Skeletal muscle cell (primary cell): Measurements from ENCODE around the gene BAZ2A.
"Not testable (repeated sequence)": the region's sequence is repeated elsewhere in the genome, so short reads cannot be mapped to it uniquely, and the experiment has no call there.

Experiments
- DNase-seq: peaks from one replicate; pipeline ENCODE4 v3.0.0-alpha.2; 2010; ENCODE audit warnings: low read depth
- H3K4me3 ChIP-seq: 2 replicates; pipeline ENCODE4 v1.5.1; 2011; ENCODE audit warnings: low read depth, mild to moderate bottlenecking, control low read depth, low read length, moderate library complexity

Gene BAZ2A

DNA sequence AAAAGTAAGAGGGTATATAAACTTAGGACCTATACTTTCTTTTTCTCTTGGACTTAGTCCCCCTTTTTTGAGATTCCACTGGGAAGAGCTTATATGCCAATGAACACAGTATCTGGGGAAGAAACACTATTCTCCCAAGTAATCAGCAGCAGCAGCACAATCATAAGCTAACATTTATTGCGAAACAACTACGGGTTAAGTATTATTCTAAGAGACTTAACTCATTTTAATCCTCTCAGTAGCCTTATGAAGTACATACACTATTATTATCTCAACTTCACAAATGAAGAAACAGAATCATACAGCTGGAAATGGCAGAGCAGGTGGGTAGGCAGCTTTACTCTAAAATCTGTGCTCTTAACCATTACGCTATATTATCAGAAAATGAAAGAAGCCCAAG is 27.9 kb downstream of the BAZ2A start:
- no peak overlapping the region for H3K4me3 ChIP-seq
- no peak for DNase-seq

DNA sequence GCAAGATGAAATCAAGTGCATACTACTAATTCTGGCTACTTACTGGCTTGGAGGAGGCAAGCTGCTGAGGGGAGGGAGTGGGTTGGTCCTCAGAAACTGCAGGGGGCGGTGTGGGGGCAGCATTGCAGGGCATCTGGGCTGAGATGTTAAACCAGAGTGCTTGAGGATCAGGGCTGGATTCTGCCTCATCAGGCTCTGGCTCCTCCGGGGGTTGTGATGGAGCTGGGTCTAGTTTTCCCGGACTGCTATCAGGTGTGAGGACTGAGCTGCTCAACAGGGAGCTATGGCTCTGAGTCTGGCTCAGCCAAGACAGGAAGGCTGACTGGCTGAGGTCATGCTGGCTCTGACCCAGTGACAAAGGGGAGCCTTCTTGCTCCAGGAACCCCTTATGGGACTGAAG is 28.6 kb downstream of the BAZ2A start:
- DNase-seq, result no peak
- H3K4me3 ChIP-seq, result no peak overlapping the region

DNA sequence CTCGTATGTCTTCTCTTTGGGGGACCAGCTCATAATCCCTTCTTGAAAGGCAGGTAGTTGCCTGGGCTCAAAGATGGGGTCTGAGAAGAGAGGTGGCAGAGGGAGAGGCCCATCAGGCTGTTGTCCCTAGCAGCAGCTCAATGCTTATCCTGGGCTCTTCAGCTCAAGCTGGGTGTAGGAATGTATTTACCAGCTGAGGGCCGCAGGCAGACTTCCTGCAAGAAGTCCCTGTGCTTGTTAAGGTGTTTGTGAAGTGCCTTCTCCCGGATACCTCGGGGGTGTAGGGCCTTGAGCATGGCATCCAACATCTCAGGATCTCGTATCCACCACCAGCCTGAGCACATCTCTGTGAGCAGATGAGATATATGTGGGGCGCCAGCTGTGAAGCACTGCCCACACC is 29.4 kb downstream of the BAZ2A start:
- no peak for DNase-seq
- H3K4me3 ChIP-seq, result no peak overlapping the region

DNA sequence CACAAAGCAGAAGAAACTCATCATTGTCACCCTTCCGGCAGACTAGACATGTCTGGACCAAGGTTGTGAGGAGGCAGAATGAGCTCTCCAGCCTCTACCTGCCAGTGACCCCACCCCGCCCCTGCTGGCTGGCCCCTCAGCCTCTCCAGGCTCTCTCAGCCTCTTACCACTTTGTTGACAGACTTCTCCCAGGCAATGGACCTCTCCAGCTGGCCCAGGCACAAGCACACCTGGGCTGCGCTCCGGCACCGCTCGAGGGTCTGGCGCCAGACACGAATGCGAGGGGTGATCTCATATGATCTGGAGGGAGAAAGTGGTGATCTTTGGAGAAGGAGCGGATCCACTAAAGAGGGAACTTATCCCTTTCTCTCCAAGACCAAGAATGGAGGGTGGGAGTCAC is 30.3 kb downstream of the BAZ2A start:
- no peak for DNase-seq
- no peak overlapping the region for H3K4me3 ChIP-seq

DNA sequence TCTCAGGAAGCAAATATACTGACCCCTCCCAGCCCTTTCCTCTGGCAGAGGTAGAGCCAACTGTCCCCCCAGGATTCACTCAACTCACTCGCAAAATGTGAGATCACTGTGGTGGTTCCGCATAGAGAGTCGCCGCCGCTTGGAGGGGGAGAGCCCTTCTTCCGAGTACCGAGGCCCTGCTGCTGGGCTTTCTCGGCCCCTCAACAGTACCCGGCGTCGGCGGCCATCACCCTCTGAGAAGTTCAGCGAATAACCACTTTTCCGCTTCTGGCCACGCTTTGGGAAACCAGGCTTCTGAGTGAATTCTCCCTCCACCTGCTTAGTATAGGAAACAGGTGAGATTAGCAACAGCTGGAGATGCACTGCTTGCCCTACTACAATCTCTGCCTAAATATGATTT is 31.1 kb downstream of the BAZ2A start:
- no peak for DNase-seq
- no peak overlapping the region for H3K4me3 ChIP-seq

DNA sequence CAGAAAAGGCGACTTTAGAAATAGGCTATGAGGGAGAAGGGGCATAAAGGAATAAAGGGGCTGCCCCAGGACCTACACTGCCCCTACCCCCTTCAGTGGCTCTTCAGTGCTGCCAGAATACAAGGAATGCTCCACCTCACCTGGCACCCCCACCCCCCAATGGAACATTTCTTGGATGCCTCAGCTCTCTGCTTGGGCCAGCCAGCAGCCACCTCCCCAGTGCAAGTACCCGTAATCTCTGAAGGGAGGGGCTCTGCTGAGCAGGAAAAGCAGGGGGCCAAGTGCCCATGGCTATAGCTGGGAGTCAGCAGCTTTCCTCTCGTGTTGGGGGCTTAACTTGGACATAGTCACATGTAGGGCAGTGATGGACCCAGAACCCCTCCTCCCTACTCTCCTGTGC is 33.3 kb downstream of the BAZ2A start:
- no peak for DNase-seq
- no peak overlapping the region for H3K4me3 ChIP-seq

DNA sequence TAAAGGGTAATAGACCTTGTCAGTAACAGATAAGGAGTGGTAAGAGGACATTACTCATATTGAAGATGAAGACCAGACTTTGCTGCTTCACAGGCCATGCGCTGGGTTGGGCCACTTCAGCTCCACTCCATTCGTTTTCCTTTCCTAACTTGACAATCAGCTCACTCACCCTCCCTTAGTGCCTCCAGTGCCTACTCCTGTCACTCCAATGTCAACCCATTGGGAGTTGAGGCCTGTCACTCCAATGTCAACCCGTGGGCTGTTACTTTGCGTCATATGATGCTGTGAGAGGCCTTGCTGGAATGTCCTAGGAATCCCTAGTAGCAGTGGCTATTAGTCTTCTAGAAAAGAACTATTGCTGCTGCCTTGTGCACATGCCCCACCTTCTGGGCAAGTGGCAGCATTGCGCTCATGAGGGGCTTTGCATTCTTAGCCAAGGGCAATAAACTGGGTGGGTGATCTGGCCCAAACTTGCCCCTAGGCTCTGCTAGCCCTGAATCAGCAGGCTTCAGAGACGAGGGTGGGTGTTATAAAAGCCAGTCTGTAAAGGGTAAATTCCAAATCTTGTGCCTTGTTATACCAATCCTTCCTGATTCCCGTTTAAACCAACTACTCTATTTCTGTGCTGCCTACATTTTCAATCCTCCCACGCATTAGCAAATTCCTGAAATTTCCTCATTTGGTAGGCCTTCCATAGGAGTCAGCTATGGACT is 36.1 kb downstream of the BAZ2A start:
- H3K4me3 ChIP-seq, result no peak overlapping the region
- peak; percentile 36 for DNase-seq

DNA sequence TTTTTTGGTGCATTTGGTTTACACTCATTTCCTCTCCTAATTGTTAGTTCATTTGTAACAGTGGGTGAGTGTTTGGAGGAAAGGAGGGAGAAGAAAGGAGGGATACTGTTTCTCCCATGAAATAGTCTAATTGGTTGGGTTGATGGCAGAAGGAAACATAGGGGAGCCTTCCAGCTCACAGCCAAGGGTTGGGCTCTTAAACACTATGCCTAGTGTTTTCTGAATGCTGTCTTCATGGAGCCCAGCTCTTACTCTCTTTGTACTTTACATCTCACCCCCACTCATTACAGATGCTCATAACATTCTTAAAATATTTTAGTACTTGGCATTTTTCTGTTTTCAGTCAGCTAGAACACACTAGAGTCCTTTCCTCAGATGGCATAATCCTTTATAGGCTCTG is 38.2 kb downstream of the BAZ2A start:
- no peak overlapping the region for H3K4me3 ChIP-seq
- no peak for DNase-seq

DNA sequence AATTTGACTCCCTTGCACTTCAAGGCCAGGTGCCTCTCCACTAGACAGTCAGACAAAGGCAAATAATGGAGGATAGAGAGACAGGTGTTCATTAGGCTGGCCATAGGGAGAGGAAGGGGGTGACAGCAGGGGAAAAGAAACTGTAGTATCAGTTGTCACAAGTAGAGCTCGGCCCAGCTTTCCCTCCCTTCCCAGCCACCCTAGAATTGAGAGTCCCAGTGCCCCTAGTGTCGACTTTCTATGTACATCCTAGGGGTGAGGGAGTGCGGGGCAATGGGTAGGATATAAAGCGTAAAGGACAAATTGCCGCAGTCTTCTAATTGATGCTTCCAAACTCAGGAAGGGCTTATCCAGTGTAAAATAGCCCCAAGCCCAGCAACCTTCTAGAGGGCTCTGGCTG is 39.0 kb downstream of the BAZ2A start:
- no peak overlapping the region for H3K4me3 ChIP-seq
- DNase-seq, result no peak

DNA sequence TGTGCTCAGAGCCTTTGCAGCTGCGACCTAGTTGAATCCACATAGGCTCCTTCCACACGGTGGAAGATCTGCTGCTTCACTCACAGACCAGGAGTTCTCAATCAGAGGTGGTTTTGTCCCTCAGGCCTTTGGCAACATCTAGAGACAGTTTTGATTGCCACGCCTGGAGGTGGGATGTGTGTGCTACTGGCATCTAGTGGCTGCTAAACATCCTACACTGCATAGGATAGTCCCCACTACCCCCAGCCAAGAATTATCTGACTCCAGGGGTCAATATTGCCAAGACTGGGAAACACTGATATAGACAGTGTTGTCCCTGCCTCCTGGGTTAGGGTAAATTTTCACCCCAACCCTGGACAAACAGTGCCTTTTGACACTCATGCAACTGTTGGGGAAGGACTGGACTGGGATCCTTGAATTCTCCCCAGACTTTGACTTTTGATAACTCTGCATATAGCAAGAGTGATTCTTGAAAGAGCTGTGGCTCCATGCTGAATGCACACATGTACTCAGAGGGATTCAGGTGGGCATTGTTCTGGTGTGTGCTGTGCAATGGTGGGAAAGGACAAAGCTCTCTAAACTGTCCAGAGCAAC is 39.8 kb downstream of the BAZ2A start:
- H3K4me3 ChIP-seq, result no peak overlapping the region
- no peak for DNase-seq

DNA sequence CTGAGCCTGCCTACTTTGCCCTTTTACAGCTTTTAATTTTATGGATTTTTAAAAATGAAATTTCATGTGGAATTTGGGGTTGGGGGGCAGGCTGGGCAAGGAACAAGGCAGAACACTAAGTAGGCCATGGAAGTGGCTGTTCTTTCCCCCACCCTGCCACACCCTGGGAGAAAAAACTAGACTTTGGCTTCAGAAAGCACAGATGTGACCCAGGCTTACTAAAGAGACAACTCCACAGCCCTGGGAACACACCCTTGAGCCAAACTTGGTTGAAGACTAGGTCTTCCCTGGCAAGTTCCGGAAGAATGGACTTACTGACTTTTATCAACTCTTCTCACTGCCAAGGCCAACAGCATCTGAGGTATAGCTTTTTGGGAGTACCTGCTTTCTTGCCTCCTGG is 40.3 kb downstream of the BAZ2A start:
- H3K4me3 ChIP-seq, result no peak overlapping the region
- DNase-seq, result no peak

DNA sequence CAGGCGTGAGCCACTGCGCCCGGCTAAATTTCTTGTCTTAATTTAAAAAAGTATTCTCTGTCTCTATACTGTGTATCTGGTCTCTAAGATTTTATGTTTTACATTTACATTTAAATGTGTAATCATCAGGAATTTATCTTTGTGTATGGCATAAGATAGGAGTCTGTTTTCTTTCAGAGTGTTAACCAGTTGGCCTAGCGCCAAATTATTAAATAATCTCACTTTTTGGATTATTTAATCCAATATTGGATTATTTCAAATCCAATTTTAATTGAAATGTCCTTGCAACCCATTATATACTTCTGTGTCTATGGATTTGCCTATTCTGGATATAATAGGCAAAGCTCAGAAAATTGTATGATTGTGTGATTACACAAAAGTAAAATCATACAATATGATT is 45.0 kb downstream of the BAZ2A start:
- H3K4me3 ChIP-seq, result no peak overlapping the region
- no peak for DNase-seq

DNA sequence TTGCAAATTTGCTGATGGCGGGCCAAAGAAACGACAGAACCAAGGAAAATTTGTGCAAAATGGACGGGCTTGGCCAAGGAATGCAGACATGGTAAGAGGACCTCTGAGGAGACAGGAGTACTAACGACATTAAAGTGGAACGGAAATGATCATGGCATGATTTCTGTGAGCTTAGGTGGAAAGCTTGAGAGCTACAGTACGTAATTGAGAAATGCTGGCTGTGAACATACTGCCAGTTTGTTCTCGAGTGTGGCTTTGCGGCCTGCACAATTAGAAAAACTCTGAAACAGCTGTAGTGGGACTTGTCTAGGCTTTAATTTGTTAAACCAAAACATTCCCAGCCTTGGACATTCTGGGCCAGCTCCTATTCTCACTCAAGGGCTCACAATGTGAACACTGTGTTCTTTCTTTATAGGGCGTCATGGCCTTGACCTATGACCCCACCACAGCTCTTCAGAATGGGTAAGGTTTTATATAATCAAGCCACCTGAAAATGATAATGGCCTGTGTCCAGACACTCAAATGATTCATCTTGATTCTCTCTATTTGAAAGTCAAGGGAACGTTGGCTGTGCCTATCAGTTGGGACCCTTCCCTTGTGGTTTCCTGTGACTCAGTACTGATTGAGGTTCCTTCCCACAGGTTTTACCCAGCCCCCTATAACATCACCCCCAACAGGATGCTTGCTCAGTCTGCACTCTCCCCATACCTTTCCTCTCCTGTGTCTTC is 48.5 kb downstream of the BAZ2A start:
- H3K4me3 ChIP-seq, result no peak overlapping the region
- no peak for DNase-seq

DNA sequence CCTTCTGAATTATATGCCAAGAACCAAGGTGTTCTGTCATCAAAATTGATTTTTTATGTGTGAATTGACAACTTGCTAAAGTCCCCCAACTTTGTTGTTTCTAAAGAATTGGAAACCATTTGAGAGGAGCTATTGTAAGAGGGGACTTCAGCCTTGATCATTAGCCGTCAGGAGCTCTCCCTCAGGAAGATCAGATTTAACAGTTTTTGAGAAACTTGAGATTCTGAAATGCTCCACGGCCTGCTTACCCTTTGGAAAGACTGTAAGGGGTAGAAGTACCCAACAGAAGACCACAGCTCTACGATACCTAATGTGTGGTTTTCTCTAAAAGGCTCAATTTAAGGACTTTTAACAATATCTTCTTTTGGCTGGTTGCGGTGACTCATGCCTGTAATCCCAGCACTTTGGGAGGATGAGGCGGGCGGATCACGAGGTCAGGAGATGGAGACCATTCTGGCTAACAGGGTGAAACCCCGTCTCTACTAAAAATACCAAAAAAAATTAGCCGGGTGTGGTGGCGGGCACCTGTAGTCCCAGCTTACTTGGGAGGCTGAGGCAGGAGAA is 51.1 kb downstream of the BAZ2A start:
- H3K4me3 ChIP-seq, result no peak overlapping the region
- DNase-seq, result no peak

DNA sequence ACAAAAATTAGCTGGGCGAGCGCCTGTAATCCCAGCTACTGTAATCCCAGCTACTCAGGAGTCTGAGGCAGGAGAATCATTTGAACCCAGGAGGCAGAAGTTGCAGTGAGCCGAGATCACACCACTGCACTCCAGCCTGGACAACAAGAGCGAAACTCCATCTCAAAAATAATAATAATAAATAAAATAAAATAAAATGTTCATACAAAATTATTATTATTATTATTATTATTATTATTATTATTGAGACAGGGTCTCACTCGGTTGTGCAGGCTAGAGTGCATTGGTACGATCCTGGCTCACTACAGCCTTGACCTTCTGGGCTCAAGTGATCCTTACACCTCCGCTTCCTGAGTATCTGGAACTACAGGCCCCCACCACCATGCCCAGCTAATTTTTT is 52.9 kb downstream of the BAZ2A start:
- DNase-seq, result not testable (repeated sequence)

DNA sequence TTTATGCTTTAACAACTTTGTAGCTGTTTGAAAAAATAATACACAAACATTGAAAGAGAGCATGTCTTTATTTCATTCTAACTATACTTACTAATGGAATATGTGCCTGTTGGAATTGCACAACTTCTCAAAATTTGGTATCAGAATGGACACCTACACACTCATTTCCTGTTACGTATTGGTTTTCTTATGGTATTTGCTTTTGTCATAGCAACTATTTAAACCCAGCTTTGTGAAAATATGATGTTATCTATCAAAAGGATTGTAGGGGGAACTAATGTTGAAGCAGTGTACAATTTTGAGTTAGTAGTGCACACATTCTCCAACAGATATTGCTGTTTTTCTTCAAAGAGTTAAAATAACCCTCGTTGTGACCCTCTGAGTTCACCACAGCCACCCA is 55.9 kb downstream of the BAZ2A start:
- no peak for DNase-seq
- H3K4me3 ChIP-seq, result no peak overlapping the region

More for the DNA sequence above, 52.9 kb downstream of the BAZ2A start:
- H3K4me3 ChIP-seq, result not testable (repeated sequence)

DNA sequence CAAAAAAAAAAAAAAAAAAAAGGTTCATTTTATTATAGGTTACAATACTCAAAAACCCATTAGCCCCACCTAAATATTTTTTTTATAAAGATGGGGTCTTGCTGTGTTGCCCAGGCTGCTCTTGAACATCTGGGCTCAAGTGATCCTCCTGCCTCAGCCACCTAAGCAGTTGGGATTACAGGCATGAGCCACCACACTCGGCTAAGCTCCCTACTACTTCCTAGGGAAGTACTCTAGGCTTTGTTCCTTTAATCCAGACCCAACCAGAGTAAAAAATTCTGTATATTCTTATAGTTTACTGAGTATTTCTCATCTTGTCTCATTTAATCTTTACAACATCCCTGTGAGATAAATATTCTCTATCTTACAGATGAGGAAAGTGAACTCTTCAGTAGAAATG is 57.8 kb downstream of the BAZ2A start:
- no peak overlapping the region for H3K4me3 ChIP-seq
- no peak for DNase-seq

DNA sequence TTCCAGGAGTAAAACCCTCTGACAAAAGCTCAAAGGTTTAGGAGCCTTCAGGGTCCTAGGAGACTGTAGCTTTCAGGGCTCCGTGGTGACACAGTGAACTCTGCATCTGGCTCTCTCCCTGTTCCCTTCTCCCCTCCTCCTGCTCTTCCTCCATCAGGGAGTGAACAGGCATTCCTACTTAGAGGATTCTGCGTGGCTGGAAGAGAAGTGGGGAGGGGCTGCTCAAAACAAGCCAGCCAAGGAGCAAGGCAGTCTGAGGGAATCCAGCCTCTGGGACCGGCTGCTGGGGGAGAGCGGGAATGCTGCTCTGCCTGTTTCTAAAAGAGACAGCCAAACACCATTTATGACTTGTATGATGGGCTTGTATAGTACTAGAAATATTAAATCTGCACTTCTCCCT is 59.0 kb downstream of the BAZ2A start:
- no peak for DNase-seq
- no peak overlapping the region for H3K4me3 ChIP-seq

DNA sequence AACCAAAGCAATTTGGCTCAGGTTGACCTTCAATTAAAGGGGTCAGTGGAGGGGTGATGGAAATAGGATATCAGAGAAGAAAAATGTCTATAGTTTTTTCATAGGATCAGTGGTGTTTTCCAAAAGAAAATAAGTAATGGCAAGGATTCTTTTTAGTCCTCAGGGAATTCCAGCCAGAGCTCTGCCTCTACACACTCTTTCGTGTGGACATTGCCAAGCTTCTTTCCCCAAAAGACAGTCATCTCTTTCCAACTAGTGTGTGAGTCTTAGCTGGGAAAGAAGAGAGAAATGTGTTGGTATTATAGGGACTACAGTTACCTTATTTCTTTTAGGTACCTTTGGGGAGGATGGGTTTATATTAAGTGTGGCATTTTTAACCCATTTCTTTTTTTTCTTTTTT is 62.0 kb downstream of the BAZ2A start:
- DNase-seq, result no peak

DNA sequence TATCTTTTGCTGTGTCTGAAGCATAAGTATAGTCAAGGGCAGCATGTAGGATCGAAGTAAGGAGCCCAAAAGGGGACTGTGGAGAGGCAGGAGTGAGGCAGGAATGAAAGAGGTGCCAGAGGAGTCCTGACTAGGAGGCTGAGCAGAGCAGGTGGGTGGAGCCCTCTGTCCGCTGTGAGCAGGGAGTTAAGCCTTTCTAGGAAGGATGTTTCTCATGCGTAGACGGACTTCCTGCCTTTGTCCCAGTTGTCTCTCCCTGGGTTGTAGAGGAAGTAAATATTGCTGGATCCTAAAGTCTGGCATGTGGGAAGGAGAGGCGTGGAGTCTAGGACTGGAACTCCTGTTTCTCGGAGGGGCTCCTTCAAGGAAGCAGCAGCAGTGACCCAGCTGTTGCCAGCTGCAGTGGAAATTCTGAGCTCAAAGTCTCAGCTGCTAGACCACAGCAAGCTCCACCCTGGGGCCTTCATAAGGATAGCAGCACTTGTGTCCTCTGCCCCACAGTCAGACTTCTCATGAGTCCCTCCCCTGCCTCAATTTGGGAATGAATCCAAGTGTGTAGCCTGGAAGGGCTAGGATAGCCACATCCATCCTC is 64.5 kb downstream of the BAZ2A start:
- DNase-seq, result peak; percentile 80
- peak overlapping the region; percentile 13 for H3K4me3 ChIP-seq

More for the DNA sequence above, 62.0 kb downstream of the BAZ2A start:
- H3K4me3 ChIP-seq, result no peak overlapping the region
